Measurements from ENCODE around the gene CYP27B1.

Gene CYP27B1, protein sequence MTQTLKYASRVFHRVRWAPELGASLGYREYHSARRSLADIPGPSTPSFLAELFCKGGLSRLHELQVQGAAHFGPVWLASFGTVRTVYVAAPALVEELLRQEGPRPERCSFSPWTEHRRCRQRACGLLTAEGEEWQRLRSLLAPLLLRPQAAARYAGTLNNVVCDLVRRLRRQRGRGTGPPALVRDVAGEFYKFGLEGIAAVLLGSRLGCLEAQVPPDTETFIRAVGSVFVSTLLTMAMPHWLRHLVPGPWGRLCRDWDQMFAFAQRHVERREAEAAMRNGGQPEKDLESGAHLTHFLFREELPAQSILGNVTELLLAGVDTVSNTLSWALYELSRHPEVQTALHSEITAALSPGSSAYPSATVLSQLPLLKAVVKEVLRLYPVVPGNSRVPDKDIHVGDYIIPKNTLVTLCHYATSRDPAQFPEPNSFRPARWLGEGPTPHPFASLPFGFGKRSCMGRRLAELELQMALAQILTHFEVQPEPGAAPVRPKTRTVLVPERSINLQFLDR

GRCh38 chr12:57766464-57767304 lies at the start of gene CYP27B1:
Gene CYP27B1 (minus strand): TSS chr12:57767078. CDS start chr12:57767041, 37 bp downstream.
- DNase-seq (ENCODE audit: extremely low spot score, insufficient read length, low read depth) (no peak), FAIRE-seq (no peak)

- no peak for FAIRE-seq
- no peak for DNase-seq (ENCODE audit: extremely low spot score, insufficient read length, low read depth)
Observed at GRCh38 chr12:57816001-57816854, 49.4 kb upstream of the CYP27B1 start.

DNA sequence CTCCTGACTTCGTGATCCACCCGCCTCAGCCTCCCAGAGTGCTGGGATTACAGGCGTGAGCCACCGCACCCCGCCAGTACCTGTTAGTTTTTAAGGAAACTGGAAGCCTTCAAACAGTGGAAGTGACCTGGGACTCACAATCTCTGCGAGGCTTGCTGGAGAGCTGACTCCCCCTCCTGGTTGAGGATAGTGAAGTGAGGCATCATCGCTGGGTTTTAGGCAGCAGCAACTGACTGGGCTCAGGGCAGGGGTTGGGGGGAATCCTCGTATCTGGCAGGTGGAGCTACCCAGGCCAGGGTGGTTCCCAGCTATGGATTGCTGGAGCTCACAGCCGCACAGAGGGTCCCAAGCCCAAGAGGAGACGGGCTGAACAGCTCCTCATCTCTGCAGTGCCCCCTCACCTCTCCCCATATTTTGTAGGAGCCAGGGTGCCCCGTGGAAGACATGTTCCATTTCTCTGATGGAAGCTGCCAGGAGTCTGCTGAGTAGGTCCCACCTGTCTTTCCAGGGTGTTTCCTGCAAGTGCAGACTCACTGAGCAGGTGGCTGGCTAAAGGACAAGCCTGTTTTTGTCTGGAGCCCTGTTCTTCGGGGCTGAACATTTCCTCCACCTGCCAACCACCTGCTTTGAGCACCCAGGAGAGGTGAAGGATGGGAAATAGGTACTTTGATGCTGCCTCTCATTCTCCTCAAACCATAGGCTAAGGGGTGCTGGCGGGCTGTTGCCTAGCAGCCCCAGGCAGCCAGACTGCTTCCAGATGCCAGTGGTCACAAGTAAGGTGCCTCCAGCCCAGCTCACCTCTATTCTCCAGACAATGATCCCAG lies 48.5 kb upstream of the CYP27B1 start:
- FAIRE-seq (no peak), DNase-seq (ENCODE audit: extremely low spot score, insufficient read length, low read depth) (no peak)

DNA sequence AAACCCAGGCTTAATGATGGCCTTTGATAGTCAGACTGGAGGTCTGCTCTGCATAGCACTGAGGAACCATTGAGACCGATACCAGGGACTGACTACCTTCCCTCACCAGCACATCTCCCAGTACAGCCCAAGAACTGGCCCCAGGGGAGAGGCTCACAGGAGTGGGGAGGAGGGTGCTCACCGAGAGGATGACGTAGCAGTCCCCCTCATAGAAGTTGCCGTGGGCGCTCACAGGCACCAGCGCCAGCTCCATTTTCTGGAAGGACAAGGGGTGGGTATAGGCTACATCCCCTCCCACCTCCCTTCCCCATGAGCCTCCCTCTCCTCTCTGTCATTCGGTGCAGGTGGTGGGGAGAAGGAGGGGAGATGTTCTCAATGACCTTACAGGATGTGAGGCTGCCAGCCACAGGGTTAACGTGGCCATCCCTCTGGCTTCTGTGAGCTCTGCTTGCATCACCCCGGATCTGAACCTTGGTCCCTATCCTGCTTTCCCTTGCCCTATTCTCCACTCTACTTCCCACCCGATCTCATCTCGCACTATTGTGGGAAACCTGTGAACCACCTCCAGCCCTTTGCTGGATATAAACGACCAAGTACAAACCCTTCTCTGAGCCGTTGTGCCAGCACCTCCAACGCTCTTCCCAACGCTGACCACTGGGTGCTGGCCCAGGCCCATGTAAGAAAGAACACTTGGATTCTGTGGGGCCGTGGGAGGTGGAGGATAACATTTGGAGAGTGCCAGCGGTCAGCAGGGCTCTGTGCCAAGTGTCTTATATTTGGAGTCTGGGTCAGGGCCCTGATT lies 47.3 kb upstream of the CYP27B1 start:
- FAIRE-seq: no peak
- DNase-seq (ENCODE audit: extremely low spot score, insufficient read length, low read depth): no peak

DNA sequence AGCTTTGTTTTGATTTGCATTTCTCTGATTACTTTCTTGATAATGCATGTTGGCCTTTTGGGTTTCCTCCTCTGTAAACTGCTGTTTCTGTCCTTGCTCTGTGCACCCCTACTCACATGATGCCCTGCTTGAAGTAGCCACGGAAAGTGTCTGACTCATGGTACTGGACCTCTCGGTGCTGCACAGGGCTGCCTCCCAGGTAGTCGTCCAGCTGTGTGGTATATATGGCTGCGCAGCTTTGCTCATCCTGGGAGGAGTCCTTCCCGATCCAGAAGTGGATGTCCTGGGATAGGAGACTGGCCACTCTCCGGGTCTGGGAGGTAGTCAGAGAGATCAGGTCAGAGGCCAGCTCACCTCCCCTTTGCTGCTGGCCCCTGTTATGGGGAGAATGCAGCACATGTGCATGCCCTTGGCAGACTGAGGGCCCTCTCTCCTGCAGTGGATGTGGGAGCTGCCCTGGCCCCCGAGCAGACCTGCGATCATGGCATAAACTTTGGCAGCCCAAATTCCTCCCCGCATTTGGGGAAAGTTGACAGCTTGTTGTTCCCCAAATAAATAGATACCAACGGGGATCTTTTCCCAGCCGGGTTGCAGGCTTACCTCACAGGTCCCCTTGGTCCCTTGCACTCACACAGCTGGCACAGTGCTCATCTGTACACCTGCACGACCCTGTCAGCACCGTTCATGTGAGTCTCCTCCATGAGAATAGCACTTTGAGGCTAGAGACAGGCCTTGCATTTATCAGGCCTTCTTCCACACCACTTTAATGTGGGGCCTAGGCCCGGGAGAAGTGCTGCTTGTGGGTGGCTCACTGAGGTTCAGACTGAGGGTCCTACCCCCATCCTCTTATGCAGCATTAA lies 46.5 kb upstream of the CYP27B1 start:
- no peak for DNase-seq (ENCODE audit: extremely low spot score, insufficient read length, low read depth)
- FAIRE-seq: no peak

- FAIRE-seq: no peak
- no peak for DNase-seq (ENCODE audit: extremely low spot score, insufficient read length, low read depth)
Observed at GRCh38 chr12:57811028-57811755, 44.3 kb upstream of the CYP27B1 start.

DNA sequence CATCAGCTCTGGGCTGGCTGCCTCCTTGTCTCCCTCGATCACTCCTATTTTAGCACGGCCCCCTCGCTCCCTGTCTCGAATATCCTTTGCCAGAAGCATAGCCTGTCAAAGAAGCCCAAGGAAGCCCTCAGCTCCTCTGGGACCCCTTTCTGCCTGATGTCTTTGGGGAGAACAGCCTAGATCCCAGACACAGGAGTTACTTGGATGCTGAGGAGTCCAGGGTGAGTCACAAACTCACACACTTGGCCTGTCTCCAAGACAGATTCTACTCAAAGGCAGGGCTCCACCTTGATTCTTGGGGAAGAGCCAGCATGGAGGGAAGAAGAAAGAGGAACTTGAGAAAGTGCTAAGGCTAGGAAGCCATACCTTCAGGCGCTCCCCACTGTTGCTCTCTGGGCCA lies 43.6 kb upstream of the CYP27B1 start:
- no peak for DNase-seq (ENCODE audit: extremely low spot score, insufficient read length, low read depth)
- no peak for FAIRE-seq

DNA sequence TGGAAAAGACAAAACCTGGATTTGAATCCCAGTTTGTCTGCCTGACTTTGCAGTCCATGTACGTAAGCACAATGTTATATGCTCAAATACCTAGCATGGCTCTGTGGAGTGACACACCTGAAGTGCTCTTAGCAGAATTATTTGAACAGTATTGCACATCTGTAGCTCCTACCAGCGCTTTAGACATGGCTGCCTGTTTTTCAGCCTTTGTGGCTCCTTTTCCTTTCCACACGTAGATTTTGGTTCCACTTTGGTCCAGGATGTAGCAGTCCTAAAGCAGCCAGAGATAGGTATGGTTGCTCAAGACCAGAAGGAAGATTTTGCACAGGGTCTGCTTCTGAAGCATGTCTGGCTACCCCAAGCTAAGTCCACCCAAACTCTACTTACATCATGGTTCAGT lies 42.5 kb upstream of the CYP27B1 start:
- DNase-seq (ENCODE audit: extremely low spot score, insufficient read length, low read depth): no peak
- FAIRE-seq: no peak

- FAIRE-seq: no peak
- no peak for DNase-seq (ENCODE audit: extremely low spot score, insufficient read length, low read depth)
Observed at GRCh38 chr12:57808351-57808750, 41.5 kb upstream of the CYP27B1 start.

DNA sequence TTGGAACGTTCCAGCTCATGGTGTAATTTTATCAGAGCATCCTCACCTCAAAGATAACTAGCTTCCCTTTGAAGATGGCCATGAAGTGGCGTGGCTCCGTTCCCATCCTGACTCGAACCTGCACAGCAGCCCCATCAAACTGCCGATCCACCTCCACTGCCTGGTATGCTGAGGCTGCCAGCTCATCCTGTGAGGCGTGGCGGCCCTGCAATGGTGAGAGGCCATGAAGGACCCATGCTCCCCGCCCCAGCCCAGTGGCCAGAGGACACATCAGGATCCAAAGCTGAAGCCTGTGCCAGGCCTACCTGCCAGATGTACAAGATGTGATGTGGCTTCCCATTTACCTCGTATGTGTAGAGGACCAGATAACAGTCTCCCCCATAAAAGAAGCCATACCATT lies 40.4 kb upstream of the CYP27B1 start:
- DNase-seq (ENCODE audit: extremely low spot score, insufficient read length, low read depth): no peak
- no peak for FAIRE-seq

DNA sequence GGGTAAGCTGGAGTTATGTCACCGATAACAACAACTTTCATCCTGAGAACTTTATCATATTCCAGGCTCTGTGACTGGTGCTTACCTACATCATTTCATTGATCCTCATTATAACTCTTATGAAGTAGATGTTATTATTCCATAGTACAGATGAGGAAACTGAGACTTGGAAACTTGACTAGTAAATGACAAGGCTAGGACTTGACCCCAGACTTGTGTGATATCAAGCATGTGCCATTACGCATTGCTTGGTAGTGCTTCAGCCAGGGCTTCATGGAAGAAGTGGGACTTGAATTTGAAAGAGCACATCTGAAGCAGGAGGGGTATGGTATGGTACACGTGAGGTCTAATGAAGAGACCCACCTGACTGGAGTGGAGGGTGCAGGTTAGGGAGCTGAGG lies 39.8 kb upstream of the CYP27B1 start:
- FAIRE-seq (no peak), DNase-seq (ENCODE audit: extremely low spot score, insufficient read length, low read depth) (no peak)

- DNase-seq (ENCODE audit: extremely low spot score, insufficient read length, low read depth): no peak
Observed at GRCh38 chr12:57803319-57803893, 36.5 kb upstream of the CYP27B1 start.

DNA sequence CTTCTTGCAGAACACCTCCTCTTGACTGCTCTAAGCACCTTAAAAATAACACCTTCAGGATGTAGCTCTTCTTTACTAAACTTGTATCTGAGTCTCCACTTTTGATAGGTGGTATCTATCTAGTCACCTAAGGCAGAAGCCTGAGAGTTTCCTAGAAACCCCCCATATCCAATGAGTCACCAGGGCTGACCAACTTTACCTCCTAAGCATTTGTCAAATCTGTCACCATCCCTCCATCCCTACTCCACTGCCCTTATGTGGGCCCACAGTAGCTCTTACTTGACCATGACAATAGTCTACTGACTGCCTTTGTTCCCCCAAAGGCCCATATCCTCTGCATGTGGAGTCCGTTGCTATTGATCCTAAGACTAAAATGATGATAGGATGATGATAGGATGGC lies 35.7 kb upstream of the CYP27B1 start:
- FAIRE-seq (no peak), DNase-seq (ENCODE audit: extremely low spot score, insufficient read length, low read depth) (no peak)

More at GRCh38 chr12:57803319-57803893, 36.5 kb upstream of the CYP27B1 start:
- no peak for FAIRE-seq

GRCh38 chr12:57800965-57801364 lies 34.1 kb upstream of the CYP27B1 start:
- no peak for DNase-seq (ENCODE audit: extremely low spot score, insufficient read length, low read depth)
- FAIRE-seq: no peak

DNA sequence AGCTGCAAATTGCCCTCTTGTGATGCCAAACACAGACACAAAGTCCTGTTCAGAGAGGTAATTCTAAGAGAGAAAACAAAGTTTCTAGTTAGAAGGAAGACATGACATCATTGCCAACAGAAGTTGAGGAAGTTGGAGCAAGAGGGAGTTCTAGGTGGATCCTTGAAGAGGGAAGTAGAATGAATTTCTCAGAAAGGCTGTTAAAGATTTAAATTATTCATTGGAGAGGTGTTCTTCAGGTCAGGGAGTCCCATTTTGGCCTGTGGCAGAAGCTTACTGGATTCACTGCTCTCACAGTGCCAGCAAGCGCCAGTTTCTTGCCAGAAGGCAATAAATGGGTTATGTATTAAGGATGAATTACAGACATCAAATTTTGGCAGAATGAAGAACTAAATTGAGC lies 31.1 kb upstream of the CYP27B1 start:
- DNase-seq (ENCODE audit: extremely low spot score, insufficient read length, low read depth) (no peak), FAIRE-seq (no peak)

DNA sequence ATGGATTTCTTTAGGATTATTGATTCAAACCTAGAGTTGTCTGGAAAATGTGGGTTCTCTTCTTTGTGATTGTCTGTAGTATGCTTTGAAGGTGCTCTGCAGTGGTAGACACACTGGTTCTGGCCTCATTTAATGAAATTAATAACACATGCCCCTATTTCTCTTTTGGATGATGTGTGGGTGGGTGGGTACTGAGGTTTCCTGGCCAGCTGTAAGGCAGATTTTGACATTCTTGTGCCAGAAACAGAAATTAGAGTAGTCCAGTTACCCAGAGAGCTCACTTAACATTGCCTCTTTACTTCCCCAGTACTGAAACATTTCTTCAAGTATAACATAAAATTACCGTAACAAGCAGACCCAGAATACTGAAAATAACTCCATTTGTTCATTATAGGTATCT lies 30.1 kb upstream of the CYP27B1 start:
- no peak for DNase-seq (ENCODE audit: extremely low spot score, insufficient read length, low read depth)
- FAIRE-seq: no peak

DNA sequence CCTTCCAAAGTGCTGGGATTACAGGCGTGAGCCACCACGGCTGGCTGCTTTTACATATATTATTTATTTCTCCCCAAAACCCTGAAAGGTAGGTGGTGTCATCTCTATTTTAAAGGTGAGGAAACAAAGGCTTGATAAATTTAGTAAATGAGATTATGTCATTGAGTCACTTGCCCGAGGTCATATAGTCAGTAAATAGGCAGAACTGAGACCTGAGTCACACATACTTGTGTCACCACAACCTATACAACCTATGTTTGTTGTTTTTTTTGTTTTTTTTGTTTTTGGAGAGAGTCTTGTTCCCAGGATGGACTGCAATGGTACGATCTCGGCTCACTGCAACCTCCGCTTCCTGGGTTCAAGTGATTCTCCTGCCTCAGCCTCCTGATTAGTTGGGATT lies 28.5 kb upstream of the CYP27B1 start:
- DNase-seq (ENCODE audit: extremely low spot score, insufficient read length, low read depth) (no peak), FAIRE-seq (no peak)

All from GM18507 (cell line).